HG02759 (cell line): ENCODE measurements around the gene TUBGCP2.

Experiments used
- ATAC-seq: cut with Tn5 transposase; IDR thresholded peaks from one replicate; pipeline ENCODE4 v1.9.1; 2021; ENCODE audit warnings: mild to moderate bottlenecking, moderate library complexity; ENCODE audit not compliant: unreplicated experiment

Gene TUBGCP2

DNA sequence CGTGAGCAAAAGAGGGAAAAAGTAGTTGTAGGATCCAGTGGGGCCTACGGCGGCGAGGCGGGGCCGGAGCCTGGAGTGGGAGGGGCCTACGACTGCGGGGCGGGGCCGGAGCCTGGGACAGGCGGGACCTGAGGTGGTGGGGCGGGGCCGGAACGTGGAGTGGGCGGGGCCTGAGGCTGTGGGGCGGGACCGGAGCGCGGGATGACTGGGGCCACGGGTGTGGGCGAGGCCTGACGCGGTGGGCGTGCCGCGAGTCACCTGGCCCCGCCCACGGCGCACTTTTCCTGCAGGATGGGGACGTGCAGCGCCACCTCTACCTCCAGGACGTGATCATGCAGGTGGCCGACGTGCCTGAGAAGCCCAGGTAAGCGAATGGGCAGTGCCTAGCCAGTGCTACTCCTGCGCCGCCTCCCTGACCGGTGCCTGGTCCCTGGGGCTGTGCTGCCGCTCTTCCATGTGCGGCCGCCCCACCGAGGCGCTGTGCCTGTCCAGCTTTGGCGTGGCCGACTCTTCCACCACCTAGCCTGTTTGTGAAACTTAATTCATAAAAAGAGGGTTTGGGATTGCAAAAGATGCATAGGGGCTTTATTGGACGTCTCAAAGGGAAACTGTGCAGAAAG, 538 bp upstream of the TUBGCP2 start:
- ATAC-seq, result peak; percentile 77

DNA sequence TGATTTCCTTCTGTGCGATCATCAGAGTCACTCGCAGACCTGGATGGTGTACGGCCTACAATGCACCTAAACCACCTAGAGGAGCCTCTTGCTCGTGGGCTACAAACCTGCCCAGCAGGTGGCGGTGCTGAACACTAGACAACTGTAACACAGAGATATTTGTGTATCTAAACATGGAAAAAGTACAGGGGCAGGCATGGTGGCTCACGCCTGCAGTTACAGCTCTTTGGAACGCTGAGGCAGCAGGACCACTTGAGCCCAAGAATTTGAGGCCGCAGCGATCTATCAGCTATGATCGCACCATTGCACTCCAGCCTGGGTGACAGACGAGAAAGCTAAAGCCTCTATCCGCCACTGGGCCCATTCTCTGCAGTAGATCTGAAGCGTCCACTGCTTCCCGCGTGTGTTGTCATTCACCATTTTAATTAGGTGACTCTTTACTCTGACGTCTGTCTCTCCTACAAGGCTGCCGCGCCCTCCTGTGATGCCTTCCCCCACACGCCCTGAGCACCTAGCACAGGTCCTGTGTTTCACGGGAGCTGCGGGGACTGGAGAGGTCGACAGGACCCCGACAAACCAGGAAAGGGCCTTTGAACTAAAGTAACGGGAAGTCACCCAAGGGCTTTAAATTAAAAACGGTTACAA, 774 bp downstream of the TUBGCP2 start:
- ATAC-seq, result peak; percentile 37

DNA sequence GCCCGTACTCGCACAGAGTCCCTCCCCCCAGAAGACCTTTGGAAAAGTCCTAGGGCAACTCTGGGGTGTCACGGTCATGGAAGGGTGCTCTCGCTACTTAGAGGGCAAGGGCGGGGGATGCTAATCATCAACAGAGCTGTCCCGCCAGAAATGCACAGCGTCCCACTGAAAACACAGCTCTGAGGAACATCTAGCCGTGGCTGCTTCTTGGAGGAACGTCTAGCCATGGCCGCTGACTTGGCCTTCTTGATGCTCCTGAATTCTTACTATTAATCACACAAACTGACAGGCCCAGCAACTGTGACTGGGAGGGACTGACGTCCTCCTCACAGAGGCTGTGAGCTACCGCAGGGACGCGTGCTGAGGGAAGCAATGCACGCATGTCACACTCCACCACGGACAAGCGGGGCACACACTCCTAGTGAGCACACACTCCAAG, 1.7 kb downstream of the TUBGCP2 start:
- no peak for ATAC-seq

DNA sequence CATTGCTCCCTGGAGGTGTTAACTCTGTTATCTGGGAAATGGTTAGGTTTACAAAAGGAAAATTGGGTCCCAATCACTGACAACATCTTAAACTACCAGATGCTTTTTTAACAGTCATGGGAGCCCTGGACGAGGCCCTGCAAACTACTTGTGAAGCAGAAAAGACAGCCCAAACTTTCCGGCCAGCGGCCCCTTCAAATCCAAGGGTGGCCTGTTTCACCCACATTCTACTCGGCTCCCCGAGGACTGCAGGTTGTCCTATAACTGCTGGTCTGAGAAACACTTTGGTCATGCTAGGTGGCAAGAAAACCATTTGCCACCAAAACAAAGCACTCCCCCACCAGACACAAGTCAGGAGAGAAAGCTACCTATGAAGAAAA, 2.6 kb downstream of the TUBGCP2 start:
- ATAC-seq, result no peak

DNA sequence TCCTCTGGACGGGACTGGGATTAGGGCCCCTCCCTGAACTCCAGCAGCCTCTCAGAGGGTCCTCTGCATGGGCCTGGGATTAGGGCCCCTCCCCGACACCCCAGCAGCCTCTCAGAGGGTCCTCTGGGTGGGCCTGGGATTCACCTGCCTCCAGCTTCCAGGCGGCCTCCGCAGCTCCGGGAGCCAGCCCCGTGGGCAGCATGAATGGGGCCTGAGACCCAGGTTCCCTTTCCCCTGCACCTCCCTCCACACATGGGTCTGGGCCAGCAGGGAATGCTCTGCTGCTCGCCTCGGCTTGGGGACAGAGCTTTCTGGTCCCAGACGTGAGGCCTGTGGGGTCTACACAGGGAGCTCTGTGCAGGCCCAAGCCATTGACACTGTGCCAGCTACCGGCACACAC, 5.5 kb downstream of the TUBGCP2 start:
- no peak for ATAC-seq

DNA sequence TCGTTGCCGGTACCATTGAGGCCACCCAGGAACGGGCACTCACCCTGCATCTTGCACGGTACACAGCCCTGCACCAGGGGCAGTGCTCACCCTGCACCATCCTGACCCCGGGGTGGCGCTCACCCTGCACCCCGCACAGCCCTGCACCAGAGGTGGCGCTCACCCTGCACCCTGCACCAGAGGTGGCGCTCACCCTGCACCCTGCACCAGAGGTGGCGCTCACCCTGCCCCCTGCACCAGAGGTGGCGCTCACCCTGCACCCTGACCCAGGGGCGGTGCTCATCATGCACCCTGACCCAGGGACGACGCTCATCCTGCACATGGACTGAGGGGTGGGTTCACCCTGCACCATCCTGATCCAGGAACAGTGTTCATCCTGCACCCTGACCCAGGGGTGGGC, 6.4 kb downstream of the TUBGCP2 start:
- ATAC-seq, result no peak

DNA sequence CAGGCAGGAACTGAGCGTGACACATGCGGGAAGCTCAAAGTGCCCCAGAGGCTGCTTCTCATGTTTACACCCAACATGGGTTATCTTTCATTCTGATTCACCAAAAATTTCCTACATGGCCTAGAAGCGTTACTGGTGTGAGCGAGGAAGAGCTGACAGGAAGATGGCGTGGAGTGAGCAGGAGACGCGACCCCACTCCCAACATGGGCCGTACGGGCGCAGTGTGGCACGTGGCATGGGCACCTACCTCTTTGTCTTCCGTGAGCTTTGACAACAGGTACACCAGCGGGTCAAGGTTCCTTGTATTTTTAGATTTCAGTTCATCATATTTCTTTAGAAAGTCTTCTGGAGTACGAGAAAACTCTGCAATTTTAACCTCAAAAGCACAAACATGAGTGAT, 8.9 kb downstream of the TUBGCP2 start:
- ATAC-seq, result no peak

DNA sequence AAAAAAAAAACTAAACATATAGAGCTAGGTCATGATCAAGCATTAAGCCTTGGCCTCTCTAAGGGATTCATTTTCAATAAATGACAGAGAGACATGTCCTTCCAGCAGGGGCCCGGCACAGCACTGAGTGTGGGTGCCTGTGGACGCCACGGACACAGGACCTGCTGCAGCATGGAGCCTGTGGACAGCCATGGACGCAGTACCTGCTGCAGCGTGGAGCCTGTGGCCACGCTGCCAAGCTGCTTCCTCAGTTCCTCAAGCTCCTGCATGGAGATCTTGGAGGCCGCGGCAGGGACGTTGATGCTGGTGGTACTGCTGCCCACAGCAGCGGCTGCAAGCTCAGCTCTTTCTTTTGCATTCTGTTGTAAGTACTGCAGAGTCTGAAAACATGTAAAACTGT, 9.4 kb downstream of the TUBGCP2 start:
- ATAC-seq, result no peak

DNA sequence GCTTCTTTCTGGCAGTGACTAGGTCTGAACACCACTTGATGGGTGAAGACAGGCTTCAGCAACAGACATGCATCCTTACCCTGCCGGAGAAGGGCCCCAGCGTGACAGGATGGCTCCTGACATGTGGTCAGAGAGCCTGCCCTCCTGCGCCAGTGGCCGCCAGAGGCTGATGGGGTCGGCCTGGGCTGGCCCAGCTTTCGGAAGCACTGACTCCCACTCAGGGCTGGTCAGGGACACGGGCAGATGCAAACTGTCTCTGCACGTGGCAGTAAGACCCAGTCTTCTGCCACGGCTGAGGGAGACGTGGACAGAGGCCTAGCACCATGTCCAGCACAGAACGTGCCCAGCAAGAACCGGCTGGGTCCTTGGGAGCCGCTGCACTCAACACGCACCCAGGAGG, 10.2 kb downstream of the TUBGCP2 start:
- no peak for ATAC-seq

DNA sequence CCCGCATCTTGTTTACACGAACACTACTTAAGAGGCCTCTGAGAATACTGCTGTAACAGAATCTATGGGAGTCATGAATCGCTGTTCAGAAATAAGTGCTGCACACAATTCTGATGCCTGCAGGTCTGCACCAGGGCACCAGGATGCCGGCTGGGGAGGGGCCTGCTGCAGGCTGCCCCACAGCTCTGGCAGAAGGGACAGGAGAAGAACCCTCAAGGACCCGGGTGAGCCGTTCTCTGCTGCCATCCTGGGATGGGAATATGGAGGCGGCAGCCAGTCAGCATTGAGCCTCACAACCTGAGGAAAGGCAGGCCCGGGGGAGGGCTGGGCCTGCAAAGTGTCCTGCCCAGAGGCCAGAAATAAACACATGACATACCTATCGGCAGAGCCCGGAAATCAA, 11.2 kb downstream of the TUBGCP2 start:
- no peak for ATAC-seq

DNA sequence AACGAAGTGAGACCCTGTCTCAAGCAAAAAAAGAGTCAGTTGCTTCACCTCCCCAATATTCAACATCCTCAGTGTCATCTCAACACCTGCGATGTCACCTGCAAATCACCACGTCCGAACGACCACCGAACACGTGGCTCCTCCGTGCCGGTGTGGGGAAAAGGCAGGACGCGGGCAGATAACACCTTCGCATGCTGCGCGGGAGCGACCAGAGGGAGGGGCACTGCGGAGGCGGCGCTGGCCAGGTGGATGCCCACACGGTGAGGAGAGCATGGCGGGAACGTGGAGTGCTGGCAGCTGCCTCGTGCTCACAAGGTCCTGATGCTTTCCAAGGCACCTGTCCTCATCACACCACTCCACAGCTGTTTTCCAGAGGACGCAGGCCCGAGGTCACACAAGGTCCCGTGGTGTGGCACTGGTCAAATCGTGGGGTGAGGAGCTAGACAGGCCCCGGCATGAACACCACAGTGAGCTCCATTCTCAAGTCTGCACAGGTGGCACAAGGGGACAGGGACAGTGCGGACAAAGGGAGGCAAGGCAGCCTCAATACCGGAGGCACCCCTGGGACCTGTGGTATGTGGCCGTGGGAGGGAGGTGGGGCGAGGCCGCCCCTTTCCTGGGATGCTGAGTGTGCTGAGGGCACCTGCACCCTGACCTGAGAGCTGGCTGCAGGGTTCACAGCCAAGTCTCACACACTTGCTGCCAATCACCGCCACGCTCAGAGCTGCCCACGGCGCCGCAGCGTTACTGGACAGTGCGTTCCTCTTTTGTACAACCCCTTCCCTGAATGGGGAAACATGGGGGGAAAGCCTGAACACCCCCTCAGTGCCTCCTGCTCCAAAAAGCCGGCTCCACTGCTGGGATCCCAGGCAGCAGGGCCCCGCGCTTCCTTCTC, 13.0 kb downstream of the TUBGCP2 start:
- ATAC-seq, result no peak

DNA sequence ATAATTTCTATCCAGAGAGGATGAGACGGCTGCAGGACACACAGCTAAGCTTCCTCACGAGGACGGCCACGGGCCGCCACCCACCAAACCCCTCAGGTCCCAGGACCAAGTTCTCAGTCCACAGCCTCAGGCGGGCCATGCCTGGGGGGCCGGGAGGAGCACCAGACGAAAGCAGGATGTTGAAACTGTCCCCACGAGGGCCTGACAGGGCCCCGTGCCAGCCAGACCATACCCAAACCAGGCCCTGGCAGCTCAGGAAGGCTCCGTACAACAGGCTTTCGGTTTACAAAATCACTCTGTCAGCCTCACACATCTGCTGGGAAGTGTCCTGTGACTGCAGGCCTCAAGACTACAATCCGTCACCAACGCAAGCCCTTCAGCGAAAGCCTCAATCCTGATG, 14.5 kb downstream of the TUBGCP2 start:
- ATAC-seq, result no peak

DNA sequence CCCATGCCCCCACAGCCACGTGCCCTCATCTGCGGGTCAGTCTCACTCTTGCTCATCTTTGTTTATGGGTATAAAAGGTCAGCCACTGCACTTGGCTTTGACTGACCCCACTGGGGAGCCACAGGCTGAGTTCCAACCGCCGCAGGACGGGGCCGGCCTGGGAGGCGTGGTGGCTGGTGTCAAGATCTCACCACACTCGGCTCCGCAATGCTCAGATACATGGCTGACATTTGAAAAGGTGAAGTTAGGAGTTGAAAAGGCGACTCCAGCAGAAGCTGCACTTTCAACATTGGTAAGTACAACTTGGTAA, 14.9 kb downstream of the TUBGCP2 start:
- no peak for ATAC-seq

DNA sequence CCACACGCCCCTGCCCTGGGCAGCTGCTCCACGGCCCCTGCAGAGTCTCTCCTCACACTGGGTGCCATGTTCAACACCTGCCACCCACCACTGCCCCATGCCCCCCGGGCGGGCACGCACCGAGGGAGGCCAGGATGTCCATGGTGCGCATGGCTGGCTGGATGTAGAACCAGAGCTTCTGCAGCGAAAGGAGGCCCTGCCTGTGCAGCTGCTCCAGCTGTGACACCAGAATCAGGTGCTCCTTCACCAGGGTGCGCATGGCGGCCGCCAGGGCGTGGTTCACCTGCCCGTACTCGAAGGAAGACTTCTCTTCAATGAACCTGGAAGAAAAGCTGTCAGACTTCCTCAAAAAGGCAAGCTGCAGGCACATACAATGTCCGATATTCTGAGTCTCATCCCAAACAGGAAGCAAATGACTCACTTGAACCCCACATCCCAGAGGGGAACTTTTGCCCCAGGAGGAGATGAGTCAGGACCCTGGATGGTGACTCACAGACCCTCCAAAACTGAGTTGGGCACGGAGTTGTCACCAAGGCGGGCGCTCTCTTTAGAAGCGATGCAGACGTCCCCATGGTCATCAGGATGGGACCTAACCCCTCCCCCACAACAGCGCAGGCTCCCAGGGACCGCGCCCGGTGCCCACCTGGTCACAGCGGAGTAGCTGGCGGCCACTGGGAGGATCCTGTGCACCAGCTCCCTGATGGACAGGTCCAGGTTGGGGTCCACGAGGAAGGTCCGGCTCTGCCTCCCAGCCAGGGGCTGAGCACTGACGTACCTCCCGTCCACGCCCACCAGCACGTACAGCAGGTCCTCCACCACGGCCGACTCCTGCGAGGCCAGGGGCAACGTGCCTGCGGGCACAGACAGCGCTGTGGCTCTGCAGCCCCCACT, 15.5 kb downstream of the TUBGCP2 start:
- no peak for ATAC-seq

DNA sequence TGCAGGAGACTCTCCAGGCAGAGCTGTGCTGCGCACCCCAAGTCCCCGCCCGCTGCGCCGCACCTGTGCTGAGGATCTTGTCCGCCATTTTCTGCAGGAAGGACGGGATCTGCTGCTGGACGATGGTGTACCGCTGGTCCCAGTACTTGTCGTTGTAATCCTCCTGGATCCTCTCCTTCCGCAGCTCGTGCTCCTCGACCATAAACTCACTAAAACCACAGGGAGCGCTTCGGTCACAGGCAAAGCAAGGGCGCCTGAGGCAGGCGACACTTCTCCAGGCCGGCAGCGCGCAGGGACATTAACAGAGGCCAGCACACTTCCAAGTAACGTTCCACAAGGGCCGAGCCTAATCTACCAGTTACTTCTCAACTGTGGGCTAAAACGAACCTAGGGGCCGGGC, 18.9 kb downstream of the TUBGCP2 start:
- ATAC-seq, result no peak

DNA sequence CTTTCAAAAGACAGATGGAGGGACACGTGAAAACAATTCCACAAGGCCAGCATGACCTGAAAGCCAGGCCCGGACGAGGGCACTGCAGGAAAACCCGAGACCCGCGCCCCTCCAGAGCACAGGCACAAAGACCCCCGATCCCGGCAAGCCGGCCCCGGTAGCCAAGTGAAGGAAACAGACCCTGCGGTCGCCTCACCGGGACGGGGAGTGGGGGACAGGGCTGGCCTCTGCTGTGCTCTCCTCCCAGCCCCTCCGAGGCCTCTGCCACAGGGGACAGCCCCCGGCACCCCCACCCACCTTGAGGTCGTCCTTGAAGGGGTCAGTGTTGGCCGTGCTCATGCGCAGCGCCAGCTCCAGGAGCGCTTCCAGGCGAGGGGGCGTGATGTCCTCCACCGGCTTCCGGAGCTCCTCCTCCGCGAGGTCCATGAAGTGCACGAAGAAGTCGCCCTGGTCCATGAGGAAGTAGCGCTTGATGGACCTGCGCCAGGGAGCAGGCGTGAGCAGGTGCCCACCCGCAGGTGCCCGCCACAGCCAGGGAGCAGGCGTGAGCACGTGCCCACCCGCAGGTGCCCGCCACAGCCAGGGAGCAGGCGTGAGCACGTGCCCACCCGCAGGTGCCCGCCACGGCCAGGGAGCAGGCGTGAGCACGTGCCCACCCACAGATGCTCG, 20.7 kb downstream of the TUBGCP2 start:
- ATAC-seq, result no peak

DNA sequence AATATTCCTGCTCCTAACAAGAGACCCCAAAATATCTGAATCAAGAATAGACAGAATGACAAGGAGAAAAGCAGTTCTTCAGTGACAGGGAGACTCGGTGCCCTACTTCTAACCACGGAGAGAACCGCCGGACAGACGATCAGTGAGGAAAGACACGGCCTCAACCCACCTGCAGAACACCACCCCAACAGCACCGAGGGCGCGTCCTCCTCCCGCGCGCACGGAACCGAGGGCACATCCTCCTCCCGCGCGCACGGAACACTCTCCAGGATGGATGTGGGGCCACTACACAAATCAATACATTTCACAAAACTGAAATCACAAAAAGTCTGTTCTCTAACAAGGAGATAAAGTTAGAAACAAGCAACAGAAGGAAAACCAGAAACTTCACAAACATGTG, 22.3 kb downstream of the TUBGCP2 start:
- ATAC-seq, result no peak

DNA sequence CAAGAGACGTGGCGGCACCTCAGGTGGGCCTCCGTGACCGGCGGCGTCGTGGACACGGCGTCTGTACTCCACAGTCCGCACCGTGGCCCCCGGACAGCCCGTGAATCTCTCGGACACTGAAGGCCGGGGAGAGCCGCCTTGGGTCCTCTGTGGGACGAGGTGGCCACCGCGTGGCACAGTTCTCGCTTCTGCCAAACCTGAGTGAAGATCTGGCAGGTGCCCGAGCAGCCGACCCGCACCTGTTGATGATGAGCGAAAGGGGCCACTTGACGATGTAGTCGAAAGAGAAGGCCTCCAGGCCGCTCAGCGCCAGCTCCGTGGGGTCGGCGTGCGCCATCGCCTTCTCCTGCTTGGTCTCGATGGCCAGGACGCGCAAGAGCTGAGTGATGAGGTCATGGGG, 23.5 kb downstream of the TUBGCP2 start:
- no peak for ATAC-seq

DNA sequence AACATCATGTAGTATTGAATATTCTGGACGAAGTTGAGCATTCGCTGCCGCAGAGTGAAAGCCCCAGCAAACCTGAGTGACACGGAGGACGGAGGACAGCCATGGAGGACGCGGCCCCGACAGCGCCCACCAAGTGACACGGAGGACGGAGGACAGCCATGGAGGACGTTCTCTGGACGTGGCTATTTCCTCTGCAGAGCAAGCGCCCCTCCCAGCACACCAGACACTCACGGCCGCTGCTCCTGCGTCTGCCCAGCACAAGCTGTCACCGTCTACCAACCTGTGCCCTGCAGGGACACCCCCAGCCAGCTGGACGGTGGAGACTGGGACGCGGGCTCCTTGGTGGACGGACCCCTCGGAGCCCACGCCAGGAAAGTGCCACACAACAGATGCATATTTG, 24.7 kb downstream of the TUBGCP2 start:
- ATAC-seq, result no peak

DNA sequence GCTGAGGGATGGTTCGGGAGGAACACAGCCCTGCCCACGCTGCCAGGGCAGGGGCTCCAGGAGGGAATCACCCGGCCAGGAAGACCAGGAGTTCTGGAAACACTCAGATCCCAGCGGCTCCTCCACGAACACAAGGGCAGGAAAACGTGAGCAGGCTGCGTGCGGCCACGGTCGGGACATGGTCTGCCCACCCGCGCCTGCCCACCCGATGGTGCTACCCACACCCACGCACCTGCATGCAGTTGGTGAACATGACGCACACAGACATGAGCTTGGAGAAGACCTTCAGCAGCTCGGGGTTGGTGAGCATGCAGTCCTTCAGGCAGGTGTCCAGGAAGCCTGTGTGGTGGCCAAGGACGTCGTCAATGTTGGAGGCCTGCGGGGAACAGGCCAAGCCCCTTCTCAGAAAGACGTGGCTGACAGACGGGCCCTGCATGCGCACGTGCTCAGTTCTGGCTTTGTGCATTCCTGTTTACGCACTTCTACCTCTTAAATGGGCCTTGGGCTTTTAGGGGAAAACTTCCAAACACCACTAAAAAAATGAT, 25.8 kb downstream of the TUBGCP2 start:
- ATAC-seq, result no peak
